ENCODE data around the gene CARD10.

GRCh38 chr22:37443977-37444376, 75.2 kb downstream of the CARD10 start:
- TF ChIP-seq SMC3 (conservative IDR thresholded peaks at IDR 0.05; ENCODE audit: poor library complexity) = no peak
- TF ChIP-seq CTCF (IDR thresholded peaks at IDR 0.05; ENCODE audit: poor library complexity, severe bottlenecking) = no peak
- no peak for TF ChIP-seq MXI1 (conservative IDR thresholded peaks at IDR 0.05; ENCODE audit: poor library complexity, severe bottlenecking)
- TF ChIP-seq EP300 (conservative IDR thresholded peaks at IDR 0.05; ENCODE audit: poor library complexity, severe bottlenecking) = no peak
- TF ChIP-seq POLR2AphosphoS5 (IDR thresholded peaks at IDR 0.05) = no peak
- no peak for TF ChIP-seq EZH2 (IDR thresholded peaks at IDR 0.05; ENCODE audit: borderline replicate concordance, insufficient read depth, low read length, poor library complexity, severe bottlenecking)
- TF ChIP-seq RAD21 (conservative IDR thresholded peaks at IDR 0.05) = no peak
- TF ChIP-seq TAF1 (IDR thresholded peaks at IDR 0.05; ENCODE audit: low read depth) = no peak
